ENCODE measurements around the gene TEK. TPM values are rescaled to one million over a fixed set of nuclear protein-coding genes. Genes with fewer than 3 reads are reported as not detected.
"Not testable (repeated sequence)": the region's sequence is repeated elsewhere in the genome, so short reads cannot be mapped to it uniquely, and the experiment has no call there.

TEK gene
- total and polyA plus RNA-seq, 12 donors = 6.7 to 33.1 (median 15.9) TPM

DNA sequence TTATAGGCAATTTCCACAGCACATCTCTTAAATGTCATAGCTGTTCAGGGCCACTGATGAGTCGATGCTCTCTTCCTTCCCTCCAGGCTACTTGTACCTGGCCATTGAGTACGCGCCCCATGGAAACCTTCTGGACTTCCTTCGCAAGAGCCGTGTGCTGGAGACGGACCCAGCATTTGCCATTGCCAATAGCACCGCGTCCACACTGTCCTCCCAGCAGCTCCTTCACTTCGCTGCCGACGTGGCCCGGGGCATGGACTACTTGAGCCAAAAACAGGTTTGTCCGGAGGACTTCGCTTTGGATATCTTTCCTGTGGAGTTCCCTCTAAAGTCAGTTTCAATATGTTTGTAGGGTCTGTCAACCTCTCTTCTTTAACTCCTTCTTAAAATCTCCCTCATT, 103.6 kb downstream of the TEK start:
- ATAC-seq = no peak
- TF ChIP-seq, protein P1, sequence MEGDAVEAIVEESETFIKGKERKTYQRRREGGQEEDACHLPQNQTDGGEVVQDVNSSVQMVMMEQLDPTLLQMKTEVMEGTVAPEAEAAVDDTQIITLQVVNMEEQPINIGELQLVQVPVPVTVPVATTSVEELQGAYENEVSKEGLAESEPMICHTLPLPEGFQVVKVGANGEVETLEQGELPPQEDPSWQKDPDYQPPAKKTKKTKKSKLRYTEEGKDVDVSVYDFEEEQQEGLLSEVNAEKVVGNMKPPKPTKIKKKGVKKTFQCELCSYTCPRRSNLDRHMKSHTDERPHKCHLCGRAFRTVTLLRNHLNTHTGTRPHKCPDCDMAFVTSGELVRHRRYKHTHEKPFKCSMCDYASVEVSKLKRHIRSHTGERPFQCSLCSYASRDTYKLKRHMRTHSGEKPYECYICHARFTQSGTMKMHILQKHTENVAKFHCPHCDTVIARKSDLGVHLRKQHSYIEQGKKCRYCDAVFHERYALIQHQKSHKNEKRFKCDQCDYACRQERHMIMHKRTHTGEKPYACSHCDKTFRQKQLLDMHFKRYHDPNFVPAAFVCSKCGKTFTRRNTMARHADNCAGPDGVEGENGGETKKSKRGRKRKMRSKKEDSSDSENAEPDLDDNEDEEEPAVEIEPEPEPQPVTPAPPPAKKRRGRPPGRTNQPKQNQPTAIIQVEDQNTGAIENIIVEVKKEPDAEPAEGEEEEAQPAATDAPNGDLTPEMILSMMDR (IDR thresholded peaks at IDR 0.05) = no peak
- WGBS, 2 donors = 97 to 98% methylated on average over 14 of the region's 14 CpGs
- Histone ChIP-seq H3K4me3 (no peak overlapping the region), H3K27me3 (no peaks in the 10 kb centered on the region), H3K4me1 (no peaks in the 10 kb centered on the region), H3K27ac (no peak overlapping the region), H3K36me3 (peaks cover 0 to 80% (median 4%) of the 10 kb centered on the region in 9 donors), H3K9me3 (no peaks in the 10 kb centered on the region)
- intact Hi-C loops (cut with DNase I) = loop anchor here in 2 of 10 donors (10.0 kb wide), 1 partner anchor 178 kb away; no protein-coding TSS in a partner anchor
- no peak for DNase-seq

DNA sequence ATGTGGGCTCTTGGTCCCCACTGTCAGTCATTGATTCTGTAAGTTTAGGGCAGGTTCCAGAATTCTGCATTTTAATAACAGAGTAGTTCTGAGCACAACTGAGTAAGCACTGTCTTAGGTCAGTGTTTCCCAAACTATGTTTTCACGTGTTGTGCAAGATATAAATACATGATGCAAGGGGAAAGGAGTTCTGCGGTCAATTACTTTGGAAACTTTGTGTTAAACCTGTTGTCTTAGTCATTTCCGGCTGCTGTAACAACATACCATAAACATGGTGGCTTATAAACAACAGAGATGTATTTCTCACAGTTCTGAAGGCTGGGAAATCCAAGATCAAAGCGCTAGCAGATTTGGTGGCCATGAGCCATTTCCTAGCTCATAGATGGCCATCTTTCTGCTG, 118.2 kb downstream of the TEK start:
- intact Hi-C loops (cut with DNase I) = no loop called here
- no peak for ATAC-seq
- no peaks in the 10 kb centered on the region for H3K27me3 ChIP-seq
- H3K4me3 ChIP-seq = no peak overlapping the region
- no peak for DNase-seq
- peaks cover 0 to 69% (median 16%) of the 10 kb centered on the region in 11 donors for H3K9me3 ChIP-seq
- TF ChIP-seq, protein P1 (IDR thresholded peaks at IDR 0.05) = no peak
- H3K4me1 ChIP-seq = no peaks in the 10 kb centered on the region
- peaks cover 0 to 68% (median 19%) of the 10 kb centered on the region in 9 donors for H3K36me3 ChIP-seq
- WGBS, 2 donors = 94 to 95% methylated on average over 4 of the region's 4 CpGs
- H3K27ac ChIP-seq = no peak overlapping the region

DNA sequence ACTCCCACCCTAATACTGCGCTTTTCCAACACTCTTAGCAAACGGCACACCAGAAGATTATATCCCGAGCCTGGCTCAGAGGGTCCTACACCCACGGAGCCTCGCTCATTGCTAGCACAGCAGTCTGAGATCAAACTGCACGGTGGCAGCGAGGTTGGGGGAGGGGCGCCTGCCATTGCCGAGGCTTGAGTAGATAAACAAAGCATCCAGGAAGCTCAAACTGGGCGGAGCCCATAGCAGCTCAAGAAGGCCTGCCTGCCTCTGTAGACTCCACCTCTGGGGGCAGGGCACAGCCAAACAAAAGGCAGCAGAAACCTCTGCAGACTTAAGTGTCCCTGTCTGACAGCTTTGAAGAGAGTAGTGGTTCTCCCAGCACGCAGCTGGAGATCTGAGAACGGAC, 130.6 kb downstream of the TEK start:
- H3K4me1 ChIP-seq; intact Hi-C loops (cut with DNase I); H3K27ac ChIP-seq; H3K27me3 ChIP-seq; DNase-seq; H3K4me3 ChIP-seq; ATAC-seq; H3K36me3 ChIP-seq: not testable (repeated sequence)
- WGBS, 2 donors = 85 to 87% methylated on average over 12 of the region's 12 CpGs
- peaks cover 0 to 81% (median 37%) of the 10 kb centered on the region in 11 donors for H3K9me3 ChIP-seq

DNA sequence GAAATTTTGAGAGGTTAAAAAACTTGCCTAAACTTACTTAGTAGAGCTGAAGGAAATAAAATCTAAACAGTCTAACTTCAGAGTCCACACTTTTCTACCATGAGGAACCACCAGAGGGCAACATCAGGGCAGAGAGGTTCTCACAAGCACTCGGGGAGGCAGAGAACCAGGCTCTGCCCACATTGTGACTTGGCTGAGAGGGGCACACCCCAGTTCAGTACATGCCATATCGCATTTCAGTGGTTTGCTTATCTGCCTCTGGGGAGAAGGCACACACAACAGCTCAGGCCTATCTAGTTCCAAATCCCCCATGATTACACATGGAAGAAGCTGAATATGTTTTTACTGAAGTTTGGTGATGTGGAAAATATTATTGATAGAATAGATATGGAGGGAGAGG, 138.7 kb downstream of the TEK start:
- no peak for DNase-seq
- peak in 2 of 8 donors; percentile 50 to 51 for ATAC-seq
- TF ChIP-seq, protein P1 (IDR thresholded peaks at IDR 0.05) = peak in 8 of 9 donors; percentile 11 to 59 (median 48)
- H3K4me1 ChIP-seq = no peaks in the 10 kb centered on the region
- no peaks in the 10 kb centered on the region for H3K27me3 ChIP-seq
- H3K9me3 ChIP-seq = peaks cover 0 to 14% (median 0%) of the 10 kb centered on the region in 11 donors
- no peak overlapping the region for H3K4me3 ChIP-seq
- WGBS, 2 donors = 11 to 15% methylated on average over 2 of the region's 2 CpGs
- no peak overlapping the region for H3K27ac ChIP-seq
- H3K36me3 ChIP-seq = no peaks in the 10 kb centered on the region
- intact Hi-C loops (cut with DNase I) = no loop called here

DNA sequence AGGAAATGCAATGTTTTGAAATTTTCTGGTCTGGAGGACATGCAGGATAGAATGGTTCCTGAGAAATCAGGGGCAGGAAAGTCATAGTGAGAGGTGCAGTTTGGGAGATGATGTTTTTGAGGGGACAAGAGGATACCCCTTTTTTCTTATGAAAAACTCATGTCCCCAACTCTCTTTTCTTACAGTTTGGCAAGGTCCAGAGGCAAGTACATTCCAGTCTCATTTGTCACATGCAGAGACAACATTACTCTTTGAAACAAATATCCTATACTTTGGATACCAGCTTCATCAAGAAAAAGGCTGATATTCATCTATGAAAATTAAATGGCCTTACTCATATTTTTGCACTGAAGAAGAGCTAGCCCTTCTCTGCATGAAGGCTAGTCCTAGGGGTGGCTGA, 139.7 kb downstream of the TEK start:
- Histone ChIP-seq H3K4me3 (no peak overlapping the region), H3K9me3 (peaks cover 0 to 17% (median 0%) of the 10 kb centered on the region in 11 donors), H3K27ac (no peak overlapping the region), H3K27me3 (no peaks in the 10 kb centered on the region), H3K36me3 (no peaks in the 10 kb centered on the region), H3K4me1 (no peaks in the 10 kb centered on the region)
- intact Hi-C loops (cut with DNase I) = no loop called here
- DNase-seq (no peak), ATAC-seq (no peak)
- TF ChIP-seq, protein P1 (IDR thresholded peaks at IDR 0.05) = no peak

All from heart right ventricle (tissue), 16 donors.